HK-2 (cell line): ENCODE results near the gene AMH.
A peak's percentile ranks its signal among the peaks of the same experiment; 100 is the strongest.

ENCODE experiments used
- DNase-seq: peaks from one replicate; pipeline ENCODE4 v3.0.0-alpha.2; 2018; ENCODE audit not compliant: unreplicated experiment

Gene AMH

DNA sequence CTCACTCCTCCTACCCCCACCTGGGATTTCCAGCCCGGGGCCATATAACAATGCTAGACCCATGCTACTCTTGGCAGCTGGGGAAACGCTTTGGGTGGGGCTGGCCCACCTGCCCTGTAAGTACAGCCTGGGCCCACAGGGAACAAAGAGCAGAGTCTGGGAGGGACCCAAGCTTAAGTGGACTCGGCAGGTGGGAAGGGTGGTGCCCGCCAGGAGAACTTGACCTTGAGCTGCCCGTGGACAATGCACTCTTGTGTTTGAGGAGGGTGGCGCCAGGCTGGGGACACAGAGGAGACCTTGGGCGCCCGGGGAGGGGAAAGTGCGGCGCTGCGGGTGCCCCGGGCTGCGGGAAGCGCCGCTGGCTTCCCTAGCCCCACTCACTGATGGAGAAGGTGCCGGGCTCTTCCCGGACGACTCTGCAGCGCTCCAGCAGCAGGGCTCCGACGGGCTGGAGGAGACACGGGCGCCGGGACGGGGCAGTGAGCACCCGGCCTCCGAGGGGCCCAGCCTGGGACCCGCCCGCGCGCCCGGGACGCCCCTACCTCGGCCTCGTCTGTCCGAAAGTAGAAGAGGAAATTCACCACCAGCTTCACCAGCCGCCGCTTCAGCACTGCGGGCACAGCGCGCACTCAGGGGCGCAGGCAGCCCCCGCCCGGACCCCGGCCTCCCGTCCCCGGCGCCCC lies 13.6 kb upstream of the AMH start:
- DNase-seq = no peak

DNA sequence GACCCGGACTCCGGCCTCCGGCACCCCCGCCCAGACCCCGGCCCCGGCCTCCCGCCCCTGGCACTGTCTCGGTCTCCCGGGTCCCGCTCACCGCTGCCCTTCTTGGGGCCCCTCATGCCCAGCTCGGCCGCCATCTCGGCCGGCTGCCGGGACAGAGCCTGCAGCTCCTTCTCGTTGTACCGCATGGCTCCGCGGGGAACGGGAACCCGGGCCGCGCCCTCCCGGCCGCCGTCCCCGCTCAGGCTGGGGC lies 13.1 kb upstream of the AMH start:
- DNase-seq = no peak

DNA sequence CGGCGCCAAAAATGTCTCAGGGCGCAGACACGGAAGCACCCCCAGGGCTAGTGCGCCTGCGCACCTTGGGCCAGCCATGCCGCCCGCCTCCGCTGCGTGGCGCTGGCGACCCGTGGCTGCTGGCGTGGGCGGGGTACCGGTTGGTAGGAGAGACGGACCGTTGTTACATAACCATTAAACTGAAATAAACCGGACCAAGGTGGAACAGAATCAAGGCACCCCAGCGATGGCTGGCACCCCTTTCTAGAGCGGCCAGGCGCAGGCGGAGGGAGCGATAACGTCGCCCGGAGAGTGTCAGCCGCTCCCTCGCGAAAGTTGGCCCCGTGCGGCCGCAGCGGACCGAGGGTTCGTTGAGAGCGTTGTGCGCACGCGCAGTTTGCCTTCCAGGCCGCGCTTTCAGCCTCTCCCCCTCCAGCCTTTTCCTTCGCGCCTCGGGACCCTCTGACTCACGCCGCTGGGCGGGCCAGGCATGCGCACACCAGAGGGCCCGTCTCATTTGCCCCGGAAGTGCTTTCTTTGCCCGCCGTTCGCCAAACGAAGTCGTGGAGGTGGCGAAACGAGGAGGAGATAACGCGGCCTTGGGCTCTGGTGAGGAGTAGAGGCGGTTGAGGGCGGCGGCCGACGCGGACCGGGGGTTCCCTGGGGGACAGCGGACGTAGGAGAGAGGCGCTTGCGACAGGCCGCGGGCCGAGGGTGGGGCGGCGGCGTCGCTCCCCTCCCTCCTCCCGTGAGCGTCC lies 12.6 kb upstream of the AMH start, which contains the start of the genes PLEKHJ1 and SF3A2:
Gene PLEKHJ1, minus strand, starts transcription at position 16 of the 737 bp plus-strand sequence. CDS start 81 bp downstream, outside the sequence.
Gene SF3A2, plus strand, starts transcription at position 511 of the 737 bp plus-strand sequence. CDS start 6,595 bp downstream, outside the sequence.
- DNase-seq = peak; percentile 97

DNA sequence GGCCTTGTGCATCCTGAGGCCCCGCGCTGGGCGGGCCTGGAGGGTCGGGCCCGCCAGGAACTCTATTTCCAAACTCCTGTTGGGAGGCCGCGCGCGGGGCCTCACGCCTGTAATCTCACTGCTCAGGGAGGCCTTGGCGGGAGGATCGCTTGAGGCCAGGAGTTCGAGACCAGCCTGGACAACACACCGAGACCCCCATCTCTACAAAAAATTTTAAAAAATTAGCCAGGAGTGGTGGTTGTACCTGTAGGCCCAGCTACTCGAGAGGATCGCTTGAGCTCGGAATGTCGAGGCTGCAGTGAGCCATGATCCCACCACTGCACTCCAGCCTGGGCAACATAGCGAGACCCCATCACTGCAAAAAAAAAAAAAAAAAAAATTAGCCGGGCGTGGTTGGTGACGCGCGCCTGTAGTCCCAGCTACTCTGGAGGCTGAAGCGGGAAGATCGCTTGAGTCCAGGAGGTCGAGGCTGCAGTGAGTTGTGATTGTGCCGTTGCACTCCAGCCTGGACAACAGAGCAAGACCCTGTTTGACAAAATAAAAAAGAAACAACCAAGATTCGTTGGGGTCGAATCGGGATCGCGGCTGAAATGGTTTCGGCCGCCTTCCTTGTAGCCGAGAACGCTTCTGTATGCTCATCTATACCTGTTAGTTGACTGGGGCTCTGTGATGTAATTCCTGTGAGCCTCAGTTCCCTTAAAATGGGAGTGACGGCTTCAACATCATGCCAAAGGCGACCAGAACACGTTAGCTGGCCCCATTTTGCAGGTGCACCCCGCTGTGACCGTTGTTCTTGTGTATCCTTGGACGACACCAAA lies 11.9 kb upstream of the AMH start:
- DNase-seq = no peak

DNA sequence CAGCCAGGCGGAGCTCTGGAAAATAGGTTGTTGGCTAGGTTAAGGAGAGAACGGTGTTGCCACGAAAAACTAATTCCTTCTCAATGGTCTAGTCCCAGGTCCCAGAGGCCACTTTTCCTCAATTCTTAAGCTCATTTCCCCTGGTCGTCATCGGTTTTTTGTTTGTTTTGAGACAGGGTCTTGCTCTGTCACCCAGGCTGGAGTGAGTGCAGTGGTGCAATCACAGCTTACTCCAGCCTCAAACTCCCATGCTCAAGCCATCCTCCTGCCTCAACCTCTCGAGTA lies 11.3 kb upstream of the AMH start:
- DNase-seq = no peak

DNA sequence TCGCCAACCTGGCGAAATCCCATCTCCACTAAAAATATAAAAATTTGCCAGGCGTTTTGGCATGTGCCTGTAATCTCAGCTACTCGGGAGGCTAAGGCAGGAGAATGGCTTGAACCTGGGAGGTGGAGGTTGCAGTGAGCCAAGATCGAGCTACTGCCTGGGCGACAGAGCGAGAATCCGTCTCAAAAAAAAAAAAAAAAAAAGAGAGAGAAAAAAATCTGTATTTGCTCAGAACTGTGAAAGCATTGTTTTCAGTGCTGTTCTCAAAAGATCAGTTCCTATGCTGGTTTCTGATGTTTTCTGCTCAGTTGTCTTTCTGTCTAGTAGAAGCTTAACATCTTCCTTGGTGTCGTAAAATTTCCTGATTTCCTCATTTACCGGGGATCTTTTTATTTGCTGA lies 9.9 kb upstream of the AMH start:
- DNase-seq = no peak

DNA sequence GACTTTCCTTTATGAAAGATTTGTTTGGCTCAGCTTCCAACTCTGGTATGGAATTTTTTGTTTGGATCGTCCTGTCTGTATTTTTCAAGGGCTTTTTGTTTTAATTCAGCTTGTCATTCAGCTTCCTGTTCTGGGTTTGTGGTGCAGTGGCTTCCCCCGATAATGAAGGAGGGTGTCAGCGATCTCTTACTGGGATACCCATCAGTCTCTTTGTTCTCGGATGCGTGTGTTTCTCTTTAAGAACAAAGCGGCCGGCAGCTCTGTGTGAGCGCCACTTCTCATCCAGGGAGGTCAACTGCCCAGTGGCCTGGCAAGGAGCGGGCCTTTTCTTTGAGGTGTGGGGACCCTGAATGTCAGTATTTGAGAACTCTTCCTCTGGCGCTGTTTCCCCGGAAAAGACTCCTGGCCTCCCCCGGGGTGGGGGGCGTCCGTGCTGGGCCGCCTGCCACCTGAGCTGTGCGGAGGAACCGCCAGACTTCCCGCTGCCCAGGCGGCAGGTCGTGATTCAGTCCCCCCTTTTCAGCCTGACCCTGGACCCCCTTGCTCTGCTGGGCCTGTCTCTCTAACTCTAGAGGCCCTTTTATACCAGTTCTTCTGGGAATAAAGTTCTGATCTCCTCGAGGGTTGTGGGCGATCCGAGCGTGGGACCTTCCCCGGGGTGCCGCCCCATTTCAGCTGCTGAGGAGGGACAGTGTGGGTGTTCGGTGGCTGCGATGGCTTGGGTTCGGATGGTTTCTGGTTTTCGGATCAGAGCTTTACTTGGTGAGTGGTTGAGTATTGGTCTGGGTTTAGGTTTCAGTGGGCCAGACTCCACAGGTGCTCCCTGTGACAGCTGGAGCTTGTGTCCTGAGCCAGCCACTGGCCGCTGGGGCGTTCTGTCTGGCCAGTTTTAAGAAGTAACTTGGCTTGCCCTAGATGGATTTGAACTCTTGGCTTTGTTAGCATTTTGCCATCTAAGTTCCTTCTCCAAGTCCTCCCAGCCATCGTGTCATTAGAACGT lies 9.1 kb upstream of the AMH start:
- no peak for DNase-seq

DNA sequence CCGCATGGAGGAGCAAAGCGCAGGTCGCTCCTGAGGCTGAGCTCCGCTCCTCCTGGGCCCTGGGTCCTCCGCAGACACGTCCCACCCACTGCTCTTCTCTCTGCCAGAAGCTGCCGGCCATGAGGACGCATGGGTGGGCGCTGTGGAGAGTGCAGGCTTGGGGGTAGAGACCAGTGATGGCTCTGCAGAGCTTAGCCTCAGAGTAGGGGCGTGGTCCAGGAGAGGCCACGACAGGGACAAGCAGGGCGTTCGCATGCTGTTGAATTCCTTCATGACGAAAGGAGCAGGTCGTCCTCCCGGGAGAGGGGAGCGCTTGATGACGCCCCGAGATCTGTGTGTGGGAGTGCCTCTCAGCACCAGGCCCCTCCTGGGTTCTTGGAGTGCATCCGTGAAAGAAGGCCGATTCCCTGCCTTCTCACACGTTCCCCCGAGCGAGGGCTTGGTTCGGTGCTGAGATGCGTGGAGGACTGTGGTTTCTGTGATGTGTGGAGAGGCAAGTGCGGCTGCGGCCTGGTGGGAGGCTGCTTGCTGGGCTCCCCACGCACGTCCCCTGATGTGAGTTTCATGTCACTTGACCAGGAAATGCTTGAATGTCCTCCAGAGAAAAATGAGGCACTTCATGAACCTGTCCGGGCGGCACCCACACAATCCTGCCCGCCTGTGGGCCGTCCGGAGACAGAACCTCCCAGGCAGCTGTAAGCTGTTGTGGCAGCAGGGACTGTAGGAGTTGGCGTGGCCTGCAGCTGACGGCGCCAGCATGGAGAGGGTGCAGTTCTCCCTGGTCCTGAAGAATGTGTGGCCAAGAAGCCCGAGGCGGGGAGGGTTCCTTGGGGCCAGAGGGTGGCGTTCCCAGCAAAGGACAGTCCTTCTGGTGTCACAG lies 8.0 kb upstream of the AMH start:
- DNase-seq = no peak

DNA sequence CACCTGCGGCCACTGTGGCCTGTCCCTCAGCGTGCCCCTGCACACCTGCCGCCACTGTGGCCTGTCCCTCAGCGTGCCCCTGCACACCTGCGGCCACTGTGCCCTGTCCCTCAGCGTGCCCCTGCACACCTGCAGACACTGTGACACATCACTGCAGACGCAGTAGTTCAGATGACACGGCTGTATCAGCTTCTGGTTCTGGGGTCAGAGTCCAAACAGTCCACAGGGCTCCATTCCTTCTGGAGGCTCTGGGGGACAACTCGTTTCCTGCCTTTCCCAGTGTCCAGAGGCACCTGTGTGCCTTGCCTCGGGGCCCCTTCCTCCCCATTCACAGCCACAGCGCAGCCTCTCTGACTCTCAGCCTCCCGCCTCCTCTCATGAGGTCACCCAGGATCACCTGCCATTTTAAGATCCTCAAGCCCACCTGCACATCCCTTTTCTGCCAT lies 7.0 kb upstream of the AMH start:
- no peak for DNase-seq

DNA sequence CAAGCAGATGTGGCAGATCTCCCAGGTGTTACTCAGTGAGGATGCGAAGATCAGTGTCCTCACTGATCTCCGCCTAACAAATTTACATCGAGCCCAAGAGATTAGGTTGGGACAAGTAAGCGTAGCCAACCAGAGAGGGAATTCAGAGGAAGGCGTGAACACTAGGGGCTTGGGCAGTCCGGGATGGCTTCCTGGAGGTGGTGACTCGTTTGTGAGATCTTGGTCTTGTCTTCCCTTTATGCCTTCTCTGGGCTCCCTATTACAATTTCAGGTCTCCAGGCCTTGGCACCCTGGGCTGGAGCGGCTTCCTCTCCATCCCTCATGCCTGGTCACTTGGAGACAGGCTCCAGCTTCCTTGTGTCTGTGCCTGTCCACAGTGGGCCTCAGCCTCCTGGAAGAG lies 6.3 kb upstream of the AMH start:
- no peak for DNase-seq

DNA sequence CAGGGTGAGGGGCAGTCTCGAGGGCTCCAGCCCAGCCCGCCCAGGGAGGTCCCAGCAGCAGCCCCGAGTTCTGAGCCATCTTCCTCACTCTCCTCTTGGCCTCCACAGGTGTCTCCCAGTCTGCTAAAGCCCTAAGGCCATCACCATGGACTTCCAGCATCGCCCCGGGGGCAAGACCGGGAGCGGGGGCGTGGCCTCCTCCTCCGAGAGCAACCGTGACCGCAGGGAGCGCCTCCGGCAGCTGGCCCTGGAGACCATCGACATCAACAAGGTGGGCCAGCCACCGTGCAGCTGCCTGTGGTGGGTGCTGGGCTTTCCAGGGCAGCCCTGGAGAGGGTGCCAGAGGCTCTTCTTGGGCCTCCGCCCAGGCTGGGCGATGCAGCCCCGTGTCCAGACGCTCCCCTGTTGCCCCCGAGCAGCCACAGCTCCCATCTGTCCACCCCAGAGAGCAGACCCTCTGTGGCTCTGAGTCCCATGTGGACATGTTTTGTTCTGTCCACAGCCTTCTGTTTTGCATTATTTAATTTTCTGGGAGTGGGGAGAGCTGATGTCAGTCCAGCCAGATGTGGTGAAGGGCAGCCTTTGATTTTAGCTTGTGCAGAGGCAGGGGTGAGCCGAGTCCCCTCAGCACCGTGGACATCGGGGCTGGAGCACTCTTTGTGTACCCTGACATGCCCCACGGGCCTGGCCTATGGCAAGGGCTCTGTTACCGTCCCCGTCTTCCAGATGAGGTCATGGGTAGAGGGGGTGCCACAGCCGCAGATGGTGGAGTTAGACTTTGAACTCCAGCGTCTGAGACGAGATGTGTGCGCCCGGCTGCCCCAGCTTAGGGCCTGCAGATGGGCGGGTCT lies 5.6 kb upstream of the AMH start:
- DNase-seq = no peak

DNA sequence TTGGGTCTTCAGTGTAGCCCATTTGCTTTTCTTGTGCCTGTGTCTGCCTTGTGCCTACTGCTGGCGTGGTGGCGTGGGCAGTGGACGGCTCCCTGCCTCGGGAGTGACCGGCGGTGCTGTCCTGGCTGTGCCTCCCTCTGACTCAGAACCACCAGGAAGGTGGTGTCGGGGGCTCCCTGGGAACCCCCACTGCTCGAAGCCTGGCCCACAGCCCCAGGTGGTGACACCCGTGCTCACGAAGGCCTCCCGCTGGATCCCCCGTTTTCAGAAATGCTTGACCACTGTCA lies 5.1 kb upstream of the AMH start:
- no peak for DNase-seq

DNA sequence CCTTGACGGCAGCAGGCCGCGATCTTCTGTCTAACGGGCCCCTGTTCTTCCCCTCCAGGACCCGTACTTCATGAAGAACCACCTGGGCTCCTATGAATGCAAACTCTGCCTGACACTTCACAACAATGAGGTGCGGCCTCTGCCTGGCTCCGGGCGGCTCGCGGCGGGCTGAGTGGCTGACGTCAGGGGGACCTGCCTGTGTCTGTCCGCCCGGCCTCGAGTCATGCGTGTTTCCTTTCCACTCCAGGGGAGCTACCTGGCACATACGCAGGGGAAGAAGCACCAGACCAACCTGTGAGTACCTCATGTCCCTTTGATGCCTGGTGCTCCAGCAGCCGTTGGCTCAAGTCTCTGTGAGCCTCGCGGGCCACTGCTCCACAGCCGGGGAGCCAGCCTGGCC lies 4.6 kb upstream of the AMH start:
- DNase-seq = no peak

DNA sequence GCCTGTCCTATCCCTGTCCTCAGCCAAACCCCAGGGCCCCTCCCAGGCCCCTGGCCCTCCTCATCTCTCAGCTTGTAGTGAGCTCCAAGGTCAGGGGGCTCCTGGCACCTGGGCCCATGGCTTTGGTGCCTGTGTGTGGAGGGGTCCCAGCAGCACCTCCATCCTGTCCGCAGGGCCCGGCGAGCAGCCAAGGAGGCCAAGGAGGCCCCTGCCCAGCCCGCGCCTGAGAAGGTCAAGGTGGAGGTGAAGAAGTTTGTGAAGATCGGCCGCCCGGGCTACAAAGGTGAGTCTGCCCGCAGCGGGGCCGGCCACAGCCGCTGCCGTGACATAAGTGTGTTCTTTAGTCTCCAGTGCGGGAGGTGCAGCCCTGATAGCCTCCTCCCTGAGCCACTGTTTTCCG lies 3.9 kb upstream of the AMH start:
- no peak for DNase-seq

DNA sequence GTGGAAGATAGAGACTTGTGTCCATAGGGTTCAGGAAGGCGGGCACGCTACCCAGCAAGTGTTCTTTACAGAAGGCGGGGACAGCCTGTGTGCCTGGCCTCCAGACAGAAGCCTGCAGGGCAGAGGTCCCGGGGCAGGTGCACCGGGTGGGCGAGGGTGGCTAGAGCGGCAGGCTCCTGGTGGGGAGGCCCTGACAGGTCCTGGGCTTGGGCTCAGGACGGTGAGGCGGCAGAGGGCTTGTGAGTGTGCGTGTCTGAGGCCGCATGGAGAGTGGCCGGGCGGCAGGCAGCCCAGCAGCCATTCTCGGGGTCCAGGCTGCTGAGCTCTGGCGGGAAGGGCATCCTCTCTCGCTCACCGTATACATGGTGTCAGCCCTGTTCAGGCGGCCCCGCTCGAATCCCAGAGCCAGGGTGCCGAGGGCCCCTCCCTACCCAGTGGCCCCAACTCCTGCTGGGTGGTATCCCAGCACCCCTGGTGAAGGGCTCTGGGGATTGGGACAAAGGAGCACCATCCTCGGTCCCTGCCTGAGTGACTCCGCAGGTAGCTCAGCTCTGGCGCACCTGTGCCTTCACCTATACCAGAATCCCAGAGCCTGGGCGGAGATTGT lies 3.0 kb upstream of the AMH start:
- no peak for DNase-seq

DNA sequence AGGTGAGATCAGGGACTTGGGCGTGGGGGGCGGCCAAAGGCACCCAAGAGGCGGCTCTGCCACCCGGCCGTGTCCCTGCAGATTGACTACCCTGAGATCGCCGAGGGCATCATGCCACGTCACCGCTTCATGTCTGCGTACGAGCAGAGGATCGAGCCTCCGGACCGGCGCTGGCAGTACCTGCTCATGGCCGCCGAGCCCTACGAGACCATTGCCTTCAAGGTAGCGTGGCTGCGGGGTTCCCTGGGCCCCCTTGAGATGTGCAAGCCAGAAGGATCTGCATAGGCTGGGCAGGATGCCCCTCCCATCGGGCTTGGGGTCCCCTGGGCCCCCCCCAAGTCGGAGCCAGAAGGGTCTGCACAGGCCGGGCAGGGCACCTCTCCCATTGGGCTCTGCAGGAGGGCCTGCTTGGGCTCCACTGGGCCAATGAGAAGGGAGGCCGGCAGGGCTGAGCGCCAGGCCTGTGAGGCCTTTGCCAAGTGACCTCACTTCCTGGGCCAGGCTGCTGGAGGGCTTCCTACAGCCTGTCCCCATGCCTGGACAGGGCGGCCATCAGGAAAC lies 2.2 kb upstream of the AMH start:
- no peak for DNase-seq

DNA sequence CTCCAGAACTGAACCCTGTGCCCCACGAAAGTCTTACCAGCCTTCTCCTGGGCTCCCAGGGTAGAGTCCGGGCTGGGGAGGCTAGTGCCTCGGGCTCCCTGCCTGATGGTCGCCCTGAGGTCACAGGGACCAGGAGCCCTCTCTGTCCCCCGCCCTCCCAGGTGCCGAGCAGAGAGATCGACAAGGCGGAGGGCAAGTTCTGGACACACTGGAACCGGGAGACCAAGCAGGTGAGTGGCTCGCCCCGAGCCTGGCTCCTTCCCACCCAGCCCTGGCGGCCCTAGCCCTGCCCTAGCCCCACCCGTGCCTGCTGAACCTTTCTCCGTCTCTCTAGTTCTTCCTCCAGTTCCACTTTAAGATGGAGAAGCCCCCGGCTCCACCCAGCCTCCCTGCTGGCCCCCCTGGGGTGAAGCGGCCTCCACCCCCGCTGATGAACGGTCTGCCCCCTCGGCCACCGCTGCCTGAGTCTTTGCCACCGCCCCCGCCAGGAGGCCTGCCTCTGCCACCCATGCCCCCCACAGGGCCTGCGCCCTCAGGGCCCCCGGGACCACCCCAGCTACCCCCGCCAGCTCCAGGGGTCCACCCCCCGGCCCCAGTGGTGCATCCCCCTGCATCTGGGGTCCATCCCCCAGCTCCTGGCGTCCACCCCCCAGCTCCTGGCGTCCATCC lies 1.6 kb upstream of the AMH start:
- no peak for DNase-seq

DNA sequence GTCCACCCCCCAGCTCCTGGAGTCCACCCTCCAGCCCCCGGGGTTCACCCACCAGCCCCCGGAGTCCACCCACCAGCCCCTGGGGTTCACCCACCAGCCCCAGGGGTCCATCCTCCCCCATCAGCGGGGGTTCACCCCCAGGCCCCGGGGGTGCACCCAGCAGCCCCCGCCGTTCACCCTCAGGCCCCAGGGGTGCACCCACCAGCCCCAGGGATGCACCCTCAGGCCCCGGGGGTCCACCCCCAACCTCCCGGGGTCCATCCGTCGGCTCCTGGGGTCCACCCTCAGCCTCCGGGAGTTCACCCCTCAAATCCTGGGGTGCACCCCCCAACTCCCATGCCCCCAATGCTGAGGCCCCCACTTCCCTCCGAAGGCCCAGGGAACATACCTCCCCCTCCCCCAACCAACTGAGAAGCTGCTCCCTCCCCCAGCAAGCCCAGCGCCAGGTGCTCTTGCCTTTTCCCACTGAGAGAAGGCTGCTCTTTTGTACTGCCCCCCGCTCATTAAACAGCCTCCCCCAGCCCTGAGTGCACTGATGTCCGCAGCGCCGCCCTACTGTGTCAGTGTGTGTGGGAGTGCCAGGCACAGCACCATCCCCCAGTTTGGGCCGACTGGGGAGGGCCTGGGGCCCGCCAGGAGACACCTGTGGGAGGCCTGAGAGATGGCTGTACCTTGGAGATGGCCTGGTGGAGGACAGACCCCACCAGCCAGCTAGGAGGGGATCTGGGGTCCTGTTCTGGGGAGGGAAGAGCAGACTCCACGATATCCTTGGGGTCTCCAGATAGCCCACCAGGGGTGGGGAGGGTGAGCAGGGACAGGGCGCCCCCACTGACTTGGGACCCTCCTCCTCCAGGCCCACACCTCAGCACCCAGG lies 750 bp upstream of the AMH start:
- DNase-seq = no peak
